NK-92 (cell line): Measurements from ENCODE around the gene PTPN20.
"Not testable (repeated sequence)": the region's sequence is repeated elsewhere in the genome, so short reads cannot be mapped to it uniquely, and the experiment has no call there.

Source experiments
- DNase-seq: peaks from one replicate; lab custom pipeline; 2025; ENCODE audit not compliant: unreplicated experiment; lab: John Stamatoyannopoulos, UW

Gene PTPN20, protein sequence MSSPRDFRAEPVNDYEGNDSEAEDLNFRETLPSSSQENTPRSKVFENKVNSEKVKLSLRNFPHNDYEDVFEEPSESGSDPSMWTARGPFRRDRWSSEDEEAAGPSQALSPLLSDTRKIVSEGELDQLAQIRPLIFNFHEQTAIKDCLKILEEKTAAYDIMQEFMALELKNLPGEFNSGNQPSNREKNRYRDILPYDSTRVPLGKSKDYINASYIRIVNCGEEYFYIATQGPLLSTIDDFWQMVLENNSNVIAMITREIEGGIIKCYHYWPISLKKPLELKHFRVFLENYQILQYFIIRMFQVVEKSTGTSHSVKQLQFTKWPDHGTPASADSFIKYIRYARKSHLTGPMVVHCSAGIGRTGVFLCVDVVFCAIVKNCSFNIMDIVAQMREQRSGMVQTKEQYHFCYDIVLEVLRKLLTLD

DNA sequence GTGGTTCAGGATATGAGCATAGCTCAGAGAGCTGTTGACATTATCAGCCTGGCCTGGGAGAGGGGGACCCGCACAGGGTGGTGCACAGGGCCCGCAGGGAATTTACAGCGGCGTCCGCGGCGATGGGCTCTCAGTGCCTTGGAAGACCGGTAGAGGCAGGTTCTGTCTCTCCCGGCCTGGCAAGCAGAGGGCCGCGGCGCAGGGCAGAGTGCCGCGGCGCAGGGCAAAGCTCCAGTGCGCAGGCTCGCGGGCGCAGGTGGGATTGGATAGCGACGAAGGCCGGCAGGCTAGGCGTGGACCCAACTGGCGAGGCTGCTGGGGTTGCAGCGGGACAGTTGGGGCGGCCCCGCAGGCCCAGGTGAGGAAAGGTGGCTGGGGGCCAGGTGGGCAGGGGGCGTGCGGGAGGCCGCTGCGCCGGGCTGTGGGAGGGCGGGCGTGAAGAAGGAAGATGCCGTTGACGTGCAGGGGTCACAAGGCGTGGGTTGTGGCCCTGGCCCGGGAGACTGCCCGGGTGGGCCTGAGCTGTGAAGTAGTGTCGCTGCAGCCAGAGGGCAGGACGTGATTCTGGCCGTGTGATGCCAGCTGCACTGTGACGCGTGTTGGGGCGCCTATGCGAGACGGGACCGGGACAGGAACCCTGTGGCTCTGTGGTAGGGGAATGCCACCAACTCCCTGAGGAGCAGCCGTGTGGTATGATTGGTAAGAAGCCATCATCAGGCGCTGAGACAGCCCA is at the start of gene PTPN20:
PTPN20 (plus strand) TSS at position 285 of the 733 bp plus-strand sequence. CDS start 21,072 bp downstream, outside the sequence.
- DNase-seq, result not testable (repeated sequence)

DNA sequence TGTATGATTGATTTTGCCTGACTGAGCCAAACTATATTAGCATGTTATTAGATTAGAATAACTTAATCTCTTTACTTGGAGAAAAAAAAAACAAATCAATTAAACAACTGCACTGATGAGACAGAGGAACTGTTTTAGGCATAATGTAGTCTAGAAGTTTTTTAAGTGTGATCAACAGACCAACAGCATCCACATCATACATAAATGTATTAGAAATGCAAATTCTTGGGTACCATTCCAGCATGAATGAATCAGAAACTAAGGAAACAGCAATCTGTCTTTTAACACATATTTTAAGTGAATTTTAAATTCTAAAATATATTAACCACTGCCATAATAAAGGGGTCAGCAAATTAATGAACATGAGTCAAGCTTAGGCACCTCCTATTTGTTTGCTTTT is 41.5 kb upstream of the PTPN20 start:
- DNase-seq, result not testable (repeated sequence)

DNA sequence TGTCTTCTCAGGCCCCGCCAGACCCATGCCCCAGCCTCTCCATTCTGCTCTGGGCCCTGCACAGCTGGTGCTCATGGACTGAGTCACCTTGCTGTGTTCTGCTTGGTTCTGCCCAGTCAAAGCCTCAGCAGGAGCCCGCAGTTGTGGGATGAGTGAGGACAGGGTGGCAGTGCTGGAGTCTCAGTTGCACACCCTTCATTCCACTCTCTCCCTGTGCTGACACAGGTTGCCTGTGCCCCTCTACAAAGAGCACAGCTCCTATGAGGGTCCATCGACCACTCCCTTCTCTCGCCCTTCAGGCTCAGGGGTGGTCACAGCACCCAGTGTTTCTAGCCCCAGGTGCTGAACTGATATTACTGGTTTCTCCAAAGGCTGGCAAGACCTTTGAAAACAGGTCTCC is 39.6 kb upstream of the PTPN20 start:
- not testable (repeated sequence) for DNase-seq

DNA sequence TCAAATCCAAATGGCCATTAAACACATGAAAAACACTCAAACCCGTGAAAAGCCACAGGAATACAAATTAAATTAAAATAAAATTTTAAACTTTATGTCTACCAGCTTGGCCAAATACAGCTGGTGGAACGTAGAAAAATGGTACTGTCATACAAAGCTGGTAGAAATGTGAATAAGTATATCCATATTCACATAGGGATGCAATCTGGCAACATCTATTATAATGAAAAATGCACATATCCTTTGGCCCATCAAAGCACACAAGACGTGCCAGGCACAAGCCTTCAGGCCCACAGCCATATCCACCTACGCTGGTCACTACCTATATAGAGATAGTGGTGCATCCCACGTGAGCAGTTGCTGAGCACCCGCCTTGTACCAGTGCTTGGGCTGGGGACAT is 35.9 kb upstream of the PTPN20 start:
- DNase-seq, result not testable (repeated sequence)

DNA sequence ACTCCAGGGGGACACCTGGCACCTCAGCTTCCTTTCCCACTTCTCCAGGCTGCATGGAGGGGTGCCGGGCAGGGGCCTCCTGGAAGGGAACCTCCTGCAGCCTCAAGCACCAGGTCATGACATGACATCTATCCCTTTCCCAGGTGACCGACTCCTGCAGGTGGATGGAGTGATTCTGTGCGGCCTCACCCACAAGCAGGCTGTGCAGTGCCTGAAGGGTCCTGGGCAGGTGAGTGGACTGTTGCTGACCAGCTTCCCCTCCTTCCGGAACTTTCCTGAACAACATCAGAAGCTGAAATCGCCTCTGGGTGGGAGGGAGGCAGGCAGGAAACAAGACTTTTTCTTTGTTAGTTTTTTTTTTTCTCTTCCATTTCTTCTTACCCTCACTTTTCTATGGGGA is 34.5 kb upstream of the PTPN20 start:
- not testable (repeated sequence) for DNase-seq

DNA sequence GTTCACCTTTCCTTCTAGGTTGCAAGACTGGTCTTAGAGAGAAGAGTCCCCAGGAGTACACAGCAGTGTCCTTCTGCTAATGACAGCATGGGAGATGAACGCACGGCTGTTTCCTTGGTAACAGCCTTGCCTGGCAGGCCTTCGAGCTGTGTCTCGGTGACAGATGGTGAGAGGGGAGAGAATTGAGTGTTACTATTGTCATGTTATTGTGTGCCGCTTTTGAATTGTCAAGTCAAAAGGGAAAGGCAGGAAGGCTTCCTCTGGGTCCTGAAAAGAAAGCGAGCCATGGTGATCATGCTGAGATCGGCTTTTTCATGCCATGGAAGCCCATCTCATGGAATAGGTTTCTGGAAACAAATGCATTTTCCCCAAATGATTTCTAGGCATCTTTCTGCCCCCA is 32.5 kb upstream of the PTPN20 start:
- not testable (repeated sequence) for DNase-seq

DNA sequence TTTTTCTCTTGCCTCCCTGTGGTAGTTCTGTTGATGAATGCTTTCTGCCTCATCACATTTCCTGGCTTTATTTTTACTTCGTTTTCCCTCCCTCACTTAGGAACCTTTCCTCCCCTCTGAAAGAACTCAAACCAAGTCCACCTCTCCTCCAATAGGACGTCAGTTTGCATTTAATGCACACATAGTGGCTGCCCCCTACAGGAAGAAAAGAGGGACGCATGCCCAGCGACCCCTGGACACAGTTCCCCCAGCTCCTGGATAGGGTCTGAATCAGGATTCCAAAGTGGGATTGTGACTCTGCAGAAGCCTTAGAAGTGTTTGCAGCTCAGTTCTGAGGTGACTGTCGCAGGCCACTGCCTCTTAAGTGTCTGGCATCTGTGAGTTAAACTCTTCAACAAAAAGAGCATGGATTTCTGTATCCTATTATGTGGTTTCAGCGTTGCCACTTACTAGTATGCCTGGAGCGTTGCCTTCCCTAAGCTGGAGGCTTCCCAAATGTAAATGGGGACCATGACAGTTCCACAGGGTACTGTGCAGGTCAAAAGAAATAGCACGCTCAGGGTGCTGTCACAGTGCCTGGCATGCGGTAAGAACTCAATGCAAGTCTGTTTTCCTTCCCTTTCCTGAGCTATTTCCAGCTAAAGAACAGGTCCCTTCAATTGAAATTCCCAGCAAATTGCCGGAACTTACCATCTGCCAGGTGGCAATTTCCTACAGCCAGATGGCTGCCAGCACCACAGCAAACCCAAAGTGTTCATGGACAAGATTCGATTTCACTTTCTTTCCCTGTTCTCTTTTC is 20.2 kb upstream of the PTPN20 start:
- not testable (repeated sequence) for DNase-seq

DNA sequence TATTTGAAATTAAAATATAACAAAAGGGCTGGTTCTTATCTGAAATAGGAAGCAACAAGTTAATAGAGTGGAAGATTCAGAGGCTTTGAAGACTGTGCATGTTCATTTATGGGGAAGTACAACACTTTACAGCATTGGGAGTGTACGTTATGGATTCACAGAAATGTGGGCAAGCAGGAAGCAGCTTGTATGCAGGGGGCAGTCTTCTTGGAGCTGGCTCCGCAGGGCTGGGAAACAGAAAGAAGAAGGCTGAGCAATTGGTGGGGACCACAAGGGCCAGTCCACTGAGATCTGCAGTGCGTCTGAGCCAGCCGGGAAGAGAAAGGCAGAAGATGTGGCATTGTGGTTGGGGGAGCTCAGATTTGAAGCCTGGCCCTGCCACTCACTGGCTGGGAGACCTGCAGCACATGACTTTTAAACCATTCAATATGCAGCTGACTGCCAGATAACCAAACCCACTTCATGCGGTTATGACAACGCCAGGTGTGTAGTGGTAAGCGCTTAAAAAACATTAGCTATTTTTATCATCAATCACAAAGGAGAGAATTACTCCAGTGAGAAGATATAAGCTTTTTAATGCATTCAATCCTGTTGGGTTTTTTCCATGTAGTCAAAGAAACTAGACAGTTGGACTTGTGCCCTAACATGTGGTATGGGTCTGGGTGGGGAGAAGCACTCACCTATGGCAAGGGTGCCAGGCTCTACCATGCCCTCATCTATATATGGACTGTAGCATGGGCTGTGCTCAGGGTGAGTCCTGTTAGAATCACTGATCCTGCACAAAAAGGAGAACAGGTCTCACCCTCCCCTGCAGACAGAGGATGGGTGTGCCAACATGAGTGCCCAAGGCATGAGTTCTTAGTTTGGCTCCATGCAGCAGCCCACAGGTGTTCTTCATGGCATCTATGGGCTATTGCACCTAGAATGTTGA is 14.2 kb upstream of the PTPN20 start:
- not testable (repeated sequence) for DNase-seq

DNA sequence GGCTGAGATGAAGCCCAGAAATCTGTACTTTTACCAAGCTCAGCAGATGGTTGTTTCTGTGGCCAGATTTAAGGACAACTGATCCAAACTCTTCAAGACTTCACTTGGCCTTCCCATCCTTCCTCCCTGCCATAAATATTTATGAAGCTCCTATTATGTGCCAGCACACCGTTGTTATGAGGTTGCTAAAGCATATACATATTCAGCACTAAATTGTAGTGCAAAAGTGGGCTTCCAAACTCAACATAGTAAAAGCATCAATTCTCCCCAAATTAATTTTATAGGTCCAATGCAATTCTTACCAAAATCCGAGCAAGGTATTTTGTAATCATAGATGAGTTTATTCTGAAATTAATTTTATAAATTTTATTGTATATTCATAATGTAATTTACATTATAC is 10.0 kb upstream of the PTPN20 start:
- DNase-seq, result not testable (repeated sequence)

DNA sequence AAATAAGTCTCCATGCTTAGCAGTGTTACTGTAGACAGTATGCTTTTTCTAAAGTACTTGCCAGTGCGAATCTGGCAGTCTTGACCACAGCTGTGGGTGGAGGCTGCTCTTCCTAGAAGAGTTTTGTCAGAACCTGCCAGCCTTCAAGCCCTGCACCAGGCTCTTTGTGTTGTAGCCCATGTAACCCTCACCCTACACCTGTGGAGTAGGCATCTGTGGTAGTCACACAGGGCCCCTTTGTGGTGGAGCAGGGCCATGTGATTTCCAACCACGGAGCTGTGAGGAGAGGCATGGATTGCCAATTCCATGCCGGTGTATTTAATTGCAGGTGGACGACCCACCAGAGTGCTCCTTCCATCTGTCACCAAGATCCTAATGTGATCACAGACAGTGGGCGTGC is 7.4 kb upstream of the PTPN20 start:
- DNase-seq, result not testable (repeated sequence)

DNA sequence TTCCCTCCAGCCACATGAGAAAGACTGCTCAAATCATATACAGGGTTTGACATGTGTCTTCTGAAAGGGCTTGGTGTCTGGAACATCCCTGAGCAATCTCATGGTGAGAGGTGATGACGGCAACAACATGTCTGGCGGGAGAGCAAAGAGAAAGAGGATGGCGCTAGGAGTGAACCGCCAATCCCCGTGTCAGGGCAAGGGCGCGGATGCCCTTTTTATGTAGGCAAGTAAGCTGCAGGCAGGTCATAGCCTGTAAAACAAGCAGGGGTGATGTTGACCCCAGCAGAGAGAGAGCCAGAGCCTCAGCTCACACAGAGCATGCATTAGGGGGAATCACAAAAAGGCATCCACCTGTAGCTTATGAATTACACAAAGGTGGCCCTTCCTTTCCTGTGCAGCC is 4.9 kb upstream of the PTPN20 start:
- not testable (repeated sequence) for DNase-seq

DNA sequence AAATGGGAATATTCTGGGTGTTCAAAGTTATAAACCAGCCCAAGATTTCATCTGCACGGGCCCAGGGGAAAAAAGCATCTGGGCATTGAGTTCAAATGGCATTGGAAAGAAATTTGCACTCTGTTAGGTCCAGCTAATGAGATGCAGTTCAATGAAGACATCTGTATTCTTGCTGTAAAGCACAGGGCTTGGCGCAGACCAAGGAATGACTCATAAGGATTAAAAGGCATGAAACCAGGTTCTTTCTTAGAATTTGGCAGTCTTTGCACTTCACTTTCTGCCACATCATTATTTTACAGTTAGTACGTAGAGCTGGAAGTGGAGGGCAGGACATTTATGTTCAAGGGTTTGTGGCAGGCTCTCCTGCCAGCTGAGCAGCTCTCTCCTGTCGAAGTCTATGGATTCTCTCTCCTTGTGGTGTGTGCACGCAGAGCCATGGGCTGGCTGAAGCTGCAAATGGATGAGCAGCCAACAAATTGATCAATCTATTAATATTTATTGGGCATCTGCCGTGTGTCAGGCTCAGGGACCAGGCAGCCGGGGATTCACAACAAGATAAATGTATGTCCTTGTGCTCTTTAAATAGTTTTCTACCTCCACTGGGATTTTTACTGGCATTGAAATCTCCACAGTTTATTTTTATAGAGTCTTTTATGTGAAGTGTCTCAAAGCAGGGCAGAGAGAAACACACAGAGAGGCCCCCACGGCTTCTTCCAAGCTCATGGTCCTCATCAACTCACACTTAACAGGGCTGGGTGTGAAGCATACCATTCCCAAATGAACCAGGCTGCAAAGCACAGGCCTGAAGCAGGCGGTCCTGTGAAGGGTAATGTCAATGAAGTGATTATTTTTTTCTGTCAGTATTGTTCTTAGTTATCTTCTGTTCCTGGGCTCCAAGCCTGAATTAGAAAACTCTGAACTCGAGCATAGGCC is 3.8 kb upstream of the PTPN20 start:
- DNase-seq, result not testable (repeated sequence)

DNA sequence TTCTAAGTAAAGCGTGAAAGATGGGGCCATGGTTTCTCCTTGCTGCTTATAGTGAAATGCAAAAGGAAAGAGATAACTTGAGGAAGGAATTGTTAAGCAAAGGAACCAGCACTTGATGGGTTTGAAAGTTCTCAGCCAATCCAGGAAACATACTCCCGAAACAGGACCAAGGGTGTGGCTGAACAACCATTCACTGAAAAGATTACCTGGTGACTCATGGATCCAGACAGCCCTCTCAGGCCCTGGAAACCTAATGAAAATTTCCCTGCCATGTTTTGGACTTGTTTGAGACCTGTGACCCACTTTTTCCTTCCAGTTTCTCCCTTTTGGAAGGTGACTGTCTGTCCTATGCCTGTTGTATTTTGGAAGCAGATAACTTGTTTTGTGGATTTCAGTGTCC is 11.3 kb downstream of the PTPN20 start:
- DNase-seq, result not testable (repeated sequence)

DNA sequence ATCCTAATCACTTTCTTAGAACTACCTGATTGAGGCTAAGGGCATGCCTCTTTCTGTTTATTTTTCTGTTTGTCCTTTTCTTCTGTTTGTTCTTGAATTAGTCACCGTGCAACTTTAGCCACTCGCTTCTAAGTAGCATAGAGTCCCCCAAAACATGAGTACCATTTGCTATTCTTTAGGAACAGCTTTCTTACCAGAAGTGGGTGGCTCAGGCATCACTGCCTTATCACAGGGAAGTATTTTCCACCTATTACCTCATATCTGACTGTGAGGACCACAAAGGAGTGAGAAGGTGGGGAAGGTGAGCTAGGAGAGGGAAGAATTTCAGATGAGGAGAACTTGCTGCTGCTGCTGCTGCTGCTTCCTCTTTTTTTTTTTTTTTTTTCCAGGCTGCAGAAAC is 13.9 kb downstream of the PTPN20 start:
- not testable (repeated sequence) for DNase-seq

DNA sequence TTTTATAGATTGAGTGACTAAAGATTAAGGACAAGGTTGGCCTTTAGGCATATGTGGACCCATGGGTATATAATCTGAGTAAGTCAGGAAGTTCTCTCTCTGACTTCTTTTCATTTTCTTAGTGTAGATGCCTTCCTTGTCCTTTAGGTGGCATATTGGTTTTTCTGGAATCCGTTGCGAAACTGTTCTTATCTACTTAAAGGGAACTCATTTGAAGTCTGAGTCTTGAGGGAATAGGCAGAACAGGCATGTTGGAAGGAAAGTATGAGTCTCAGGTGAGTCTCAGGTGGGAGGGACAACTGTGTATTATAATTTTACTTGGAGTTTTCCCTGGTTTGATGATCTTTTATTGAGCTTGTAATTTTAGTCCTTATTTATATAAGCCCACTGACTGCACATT is 14.6 kb downstream of the PTPN20 start:
- DNase-seq, result not testable (repeated sequence)

DNA sequence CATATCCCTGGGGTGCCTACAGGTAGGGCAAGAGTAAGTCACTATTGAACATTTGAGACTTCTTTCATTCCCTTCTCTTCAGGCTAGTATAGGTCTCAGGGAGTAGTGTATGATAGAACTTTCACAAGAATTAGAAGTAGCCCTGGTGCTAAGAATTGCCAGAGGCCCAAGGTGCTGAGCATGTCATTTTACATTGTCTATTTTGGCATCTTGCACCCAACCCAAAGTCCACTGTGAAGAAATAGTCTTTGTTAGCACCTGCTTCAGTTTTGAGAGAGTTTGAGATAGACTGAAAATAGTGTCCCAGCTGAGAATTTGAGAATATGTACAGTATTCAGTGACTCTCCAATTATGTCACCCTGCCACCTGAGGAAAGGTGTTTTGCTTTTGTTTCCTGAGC is 17.6 kb downstream of the PTPN20 start:
- not testable (repeated sequence) for DNase-seq

DNA sequence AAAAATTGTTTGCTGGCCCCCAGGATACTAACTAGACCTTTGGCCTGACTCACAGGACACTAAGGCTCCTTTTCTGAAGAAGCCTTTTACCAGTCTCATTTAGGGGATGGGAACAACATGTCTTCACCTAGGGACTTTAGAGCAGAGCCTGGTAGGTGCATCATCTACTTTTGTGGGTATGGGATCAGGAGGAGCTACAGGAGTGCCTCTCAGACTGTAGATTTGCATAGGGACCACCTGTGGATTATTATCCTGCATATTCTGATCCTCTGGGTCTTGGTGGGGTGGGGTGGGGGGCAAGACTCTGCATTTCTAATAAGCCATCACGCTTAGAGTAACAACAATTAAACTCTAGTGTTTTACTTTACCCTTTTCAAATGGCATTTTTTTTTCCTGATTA is 21.2 kb downstream of the PTPN20 start:
- not testable (repeated sequence) for DNase-seq

DNA sequence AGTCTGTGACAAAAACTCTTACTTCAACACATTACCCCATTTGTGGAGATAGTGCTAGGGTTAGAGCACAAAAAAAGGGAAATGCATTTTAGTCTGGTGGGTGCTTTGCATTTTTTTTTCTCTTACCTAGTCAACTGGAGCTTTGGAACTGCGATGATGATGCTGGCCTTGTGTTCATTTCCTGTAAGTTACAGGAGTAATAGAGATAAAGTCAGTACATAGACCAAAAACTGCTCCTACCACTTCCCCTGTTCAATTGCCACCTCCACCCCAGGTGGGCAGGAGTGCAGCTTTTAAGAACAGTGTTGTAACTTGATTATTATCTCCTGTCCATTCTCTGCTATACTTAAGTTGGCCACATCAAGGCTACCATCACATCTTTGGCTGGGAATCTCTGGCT is 29.9 kb downstream of the PTPN20 start:
- not testable (repeated sequence) for DNase-seq
